ENCODE measurements around the gene NEK7. TPM values are rescaled to one million over a fixed set of nuclear protein-coding genes. Genes with fewer than 3 reads are reported as not detected.
"Not testable (repeated sequence)": the region's sequence is repeated elsewhere in the genome, so short reads cannot be mapped to it uniquely, and the experiment has no call there.

Gene NEK7
- total RNA-seq, 4 donors from 2014 or later, result 50.4 to 71.6 (median 57.3) TPM

- intact Hi-C loops (cut with DNase I; ENCODE audit: low total_unique reads), result no loop called here
- TF ChIP-seq CTCF (IDR thresholded peaks at IDR 0.05) (no peak), POLR2A (IDR thresholded peaks at IDR 0.05) (no peak)
- 59 to 74% methylated on average over 3 of the region's 3 CpGs for WGBS, 2 donors
These were observed 28.3 kb downstream of the NEK7 start for GRCh38 chr1:198185146-198185545.

GRCh38 chr1:198185759-198186158, 29.0 kb downstream of the NEK7 start:
- DNase-seq (ENCODE audit: low spot score in 2 of 2), result no peak
- intact Hi-C loops (cut with DNase I; ENCODE audit: low total_unique reads), result no loop called here
- no peak overlapping the region for H3K4me3 ChIP-seq (ENCODE audit: low read depth, poor library complexity, severe bottlenecking)
- WGBS, 2 donors, result 36 to 46% methylated on average over 2 of the region's 2 CpGs
- TF ChIP-seq CTCF (IDR thresholded peaks at IDR 0.05) (no peak), POLR2A (IDR thresholded peaks at IDR 0.05) (no peak)

More at GRCh38 chr1:198185146-198185545, 28.3 kb downstream of the NEK7 start:
- no peak overlapping the region for H3K4me3 ChIP-seq (ENCODE audit: low read depth, poor library complexity, severe bottlenecking)
- no peak for DNase-seq (ENCODE audit: low spot score in 2 of 2)

- intact Hi-C loops (cut with DNase I; ENCODE audit: low total_unique reads), result no loop called here
- WGBS, 2 donors, result 86 to 93% methylated on average over 2 of the region's 2 CpGs
- H3K4me3 ChIP-seq (ENCODE audit: low read depth, poor library complexity, severe bottlenecking), result no peak overlapping the region
- DNase-seq (ENCODE audit: low spot score in 2 of 2), result no peak
- TF ChIP-seq CTCF (IDR thresholded peaks at IDR 0.05) (no peak), POLR2A (IDR thresholded peaks at IDR 0.05) (no peak)
These were observed 30.2 kb downstream of the NEK7 start for GRCh38 chr1:198186916-198187580.

- DNase-seq (ENCODE audit: low spot score in 2 of 2), result no peak
- intact Hi-C loops (cut with DNase I; ENCODE audit: low total_unique reads), result no loop called here
- H3K4me3 ChIP-seq (ENCODE audit: low read depth, poor library complexity, severe bottlenecking), result no peak overlapping the region
- no peak for TF ChIP-seq CTCF (IDR thresholded peaks at IDR 0.05)
- TF ChIP-seq POLR2A (IDR thresholded peaks at IDR 0.05), result no peak
- 73 to 77% methylated on average over 3 of the region's 3 CpGs for WGBS, 2 donors
These were observed 31.3 kb downstream of the NEK7 start for GRCh38 chr1:198187973-198188588.

- intact Hi-C loops (cut with DNase I; ENCODE audit: low total_unique reads), result no loop called here
- DNase-seq (ENCODE audit: low spot score in 2 of 2), result no peak
- WGBS, 2 donors, result 93 to 96% methylated on average over 2 of the region's 2 CpGs
- H3K4me3 ChIP-seq (ENCODE audit: low read depth, poor library complexity, severe bottlenecking), result no peak overlapping the region
- TF ChIP-seq POLR2A (IDR thresholded peaks at IDR 0.05), result no peak
These were observed 34.3 kb downstream of the NEK7 start for GRCh38 chr1:198191117-198191516.

GRCh38 chr1:198193871-198194270, 37.1 kb downstream of the NEK7 start:
- H3K4me3 ChIP-seq (ENCODE audit: low read depth, poor library complexity, severe bottlenecking); intact Hi-C loops (cut with DNase I; ENCODE audit: low total_unique reads); DNase-seq (ENCODE audit: low spot score in 2 of 2): not testable (repeated sequence)
- WGBS, 2 donors, result 91 to 94% methylated on average over 1 of the region's 1 CpG

GRCh38 chr1:198196630-198197029, 39.8 kb downstream of the NEK7 start:
- WGBS, 2 donors, result 88 to 92% methylated on average over 3 of the region's 3 CpGs
- intact Hi-C loops (cut with DNase I; ENCODE audit: low total_unique reads), result no loop called here
- TF ChIP-seq CTCF (IDR thresholded peaks at IDR 0.05) (no peak), POLR2A (IDR thresholded peaks at IDR 0.05) (no peak)
- no peak overlapping the region for H3K4me3 ChIP-seq (ENCODE audit: low read depth, poor library complexity, severe bottlenecking)
- DNase-seq (ENCODE audit: low spot score in 2 of 2), result no peak

Data from lower leg skin (tissue), 4 donors.